KBM-7 (cell line): Measurements from ENCODE around the gene ARHGAP44.
A peak's percentile ranks its signal among the peaks of the same experiment; 100 is the strongest.

Experiments used
- DNase-seq: peaks from one replicate; pipeline ENCODE4 v3.0.0-alpha.2; 2015
- in situ Hi-C: fragments of 300-500 bp; cut with MboI; formaldehyde crosslinking; loops from 2 replicates; pipeline ENCODE4 v1.14.3; 2020; ENCODE audit warnings: low sequenced_read_pairs, low pct_unique_long_range_greater_than_20kb, mixed read lengths

The ARHGAP44 gene

GRCh38 chr17:12789481-12790248 lies at the start of gene ARHGAP44:
TSS of gene ARHGAP44 (plus strand) at chr17:12789498. CDS start at chr17:12789839, 341 bp downstream.
- in situ Hi-C loops: no loop called here
- DNase-seq: peak; percentile 62

- in situ Hi-C loops: no loop called here
- DNase-seq: no peak
These were observed 49.8 kb upstream of the ARHGAP44 start for GRCh38 chr17:12739500-12739899.

- no peak for DNase-seq
- in situ Hi-C loops: no loop called here
These were observed 46.3 kb upstream of the ARHGAP44 start for GRCh38 chr17:12743046-12743445.

GRCh38 chr17:12744298-12744697 lies 45.0 kb upstream of the ARHGAP44 start:
- in situ Hi-C loops: no loop called here
- DNase-seq: no peak

- in situ Hi-C loops: no loop called here
- no peak for DNase-seq
These were observed 44.5 kb upstream of the ARHGAP44 start for GRCh38 chr17:12744786-12745185.

- in situ Hi-C loops: no loop called here
- DNase-seq: no peak
These were observed 43.8 kb upstream of the ARHGAP44 start for GRCh38 chr17:12745486-12745885.

GRCh38 chr17:12756786-12757185 lies 32.5 kb upstream of the ARHGAP44 start:
- in situ Hi-C loops: no loop called here
- DNase-seq: no peak

- no peak for DNase-seq
- in situ Hi-C loops: no loop called here
These were observed 30.2 kb upstream of the ARHGAP44 start for GRCh38 chr17:12759090-12759489.

- in situ Hi-C loops: no loop called here
- no peak for DNase-seq
These were observed 23.8 kb upstream of the ARHGAP44 start for GRCh38 chr17:12765548-12765947.

GRCh38 chr17:12768255-12768654 lies 21.0 kb upstream of the ARHGAP44 start:
- DNase-seq: no peak
- in situ Hi-C loops: no loop called here

GRCh38 chr17:12769981-12770380 lies 19.3 kb upstream of the ARHGAP44 start:
- DNase-seq: no peak
- in situ Hi-C loops: no loop called here

GRCh38 chr17:12773153-12773552 lies 16.1 kb upstream of the ARHGAP44 start:
- in situ Hi-C loops: no loop called here

GRCh38 chr17:12789075-12789480 lies 220 bp upstream of the ARHGAP44 start:
- DNase-seq: no peak
- in situ Hi-C loops: no loop called here

More at GRCh38 chr17:12773153-12773552, 16.1 kb upstream of the ARHGAP44 start:
- no peak for DNase-seq

GRCh38 chr17:12790249-12791106 lies 1.2 kb downstream of the ARHGAP44 start:
- in situ Hi-C loops: no loop called here

GRCh38 chr17:12794919-12795532 lies 5.7 kb downstream of the ARHGAP44 start:
- no peak for DNase-seq
- in situ Hi-C loops: no loop called here

More at GRCh38 chr17:12790249-12791106, 1.2 kb downstream of the ARHGAP44 start:
- DNase-seq: no peak

- in situ Hi-C loops: no loop called here
- DNase-seq: no peak
These were observed 11.6 kb downstream of the ARHGAP44 start for GRCh38 chr17:12800855-12801365.

GRCh38 chr17:12806630-12807029 lies 17.3 kb downstream of the ARHGAP44 start:
- in situ Hi-C loops: no loop called here
- no peak for DNase-seq

- in situ Hi-C loops: no loop called here
- DNase-seq: no peak
These were observed 19.4 kb downstream of the ARHGAP44 start for GRCh38 chr17:12808723-12809122.

- in situ Hi-C loops: no loop called here
- no peak for DNase-seq
These were observed 23.6 kb downstream of the ARHGAP44 start for GRCh38 chr17:12812877-12813276.

GRCh38 chr17:12813664-12814063 lies 24.4 kb downstream of the ARHGAP44 start:
- no peak for DNase-seq
- in situ Hi-C loops: no loop called here
